Stimulated activated CD4-positive, alpha-beta T cell treated with anti-CD3 and anti-CD28 coated beads, Interleukin-12 subunit alpha, Interleukin-12 subunit beta, amount 100 ng/mL, for 4 hours (primary cell): Measurements from ENCODE around the gene AKAP3.

Source experiments
- DNase-seq: peaks from one replicate; pipeline ENCODE4 v3.0.0-alpha.2; 2020

AKAP3 gene

DNA sequence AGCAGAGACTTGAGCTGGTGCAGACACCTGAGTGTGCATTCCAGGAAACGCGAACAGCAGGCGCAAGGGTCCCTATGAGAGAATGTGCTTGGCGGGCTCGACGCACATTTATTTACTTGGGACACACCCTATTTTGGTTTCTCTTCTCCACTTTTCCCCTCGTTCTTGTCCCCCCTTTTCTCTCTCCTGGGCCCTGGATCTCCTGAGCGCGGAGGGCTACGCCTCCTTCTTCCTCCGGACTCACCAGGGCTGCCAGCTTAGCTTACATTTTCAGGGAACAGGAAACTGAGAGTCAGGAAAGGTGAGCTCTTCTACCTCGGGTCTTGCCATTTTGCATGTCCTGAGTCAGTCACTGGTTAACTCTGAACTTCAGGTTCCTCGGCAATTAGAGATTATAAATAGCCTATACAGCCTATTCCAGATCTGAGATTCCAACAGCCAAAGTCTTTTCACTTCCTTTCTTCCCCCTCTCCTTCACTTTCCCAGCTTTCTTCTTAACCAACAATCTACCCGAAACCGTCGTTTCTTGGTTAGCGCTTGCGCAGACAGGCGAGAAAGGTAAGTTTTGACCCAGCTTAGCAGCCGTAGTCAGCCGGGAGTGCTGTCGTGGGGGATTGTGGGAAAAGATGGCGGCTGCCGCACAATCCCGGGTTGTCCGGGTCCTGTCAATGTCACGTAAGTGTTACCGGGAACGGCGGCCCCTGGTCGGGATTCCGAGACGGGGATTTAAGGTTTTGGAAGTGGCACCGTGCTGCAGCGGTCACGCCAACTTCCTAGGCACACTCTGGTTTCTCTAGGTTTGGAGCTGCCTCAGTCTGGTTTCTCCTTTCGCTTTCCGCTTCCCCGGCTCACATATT, at the start of gene AKAP3, which contains the start of gene NDUFA9:
Gene AKAP3, minus strand, starts transcription at position 551 of the 857 bp plus-strand sequence. CDS start 10,855 bp downstream, outside the sequence.
Gene NDUFA9, plus strand, starts transcription at position 614 of the 857 bp plus-strand sequence. Its CDS starts 13 bp downstream, at position 627.
- peak; percentile 66 for DNase-seq

GRCh38 chr12:4690760-4691159, 41.9 kb upstream of the AKAP3 start:
- DNase-seq = no peak

- no peak for DNase-seq
These were observed 36.5 kb upstream of the AKAP3 start for GRCh38 chr12:4685317-4685716.

GRCh38 chr12:4681732-4682131, 32.9 kb upstream of the AKAP3 start:
- no peak for DNase-seq

DNA sequence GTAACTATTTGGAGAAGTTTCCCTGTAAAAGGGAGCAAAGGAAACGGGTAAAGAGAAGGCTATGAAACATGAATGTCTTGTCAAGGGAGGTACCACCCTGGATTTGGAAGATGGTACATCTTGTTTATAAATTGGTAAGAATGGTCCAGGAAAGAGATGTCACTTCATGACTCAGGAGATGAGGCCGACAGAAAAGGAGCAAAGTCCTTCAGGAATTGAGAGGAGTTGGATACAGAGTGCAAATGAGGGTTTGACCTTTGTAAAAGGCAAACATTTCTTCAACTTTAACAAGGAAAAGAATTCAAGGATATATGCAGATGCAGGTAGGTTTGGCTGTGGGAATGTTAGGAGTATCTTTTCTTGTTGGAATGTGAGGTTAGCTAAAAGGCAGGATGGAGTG, 30.9 kb upstream of the AKAP3 start:
- no peak for DNase-seq

GRCh38 chr12:4665236-4665635, 16.4 kb upstream of the AKAP3 start:
- no peak for DNase-seq

- no peak for DNase-seq
These were observed 15.2 kb upstream of the AKAP3 start for GRCh38 chr12:4663971-4664505.

DNA sequence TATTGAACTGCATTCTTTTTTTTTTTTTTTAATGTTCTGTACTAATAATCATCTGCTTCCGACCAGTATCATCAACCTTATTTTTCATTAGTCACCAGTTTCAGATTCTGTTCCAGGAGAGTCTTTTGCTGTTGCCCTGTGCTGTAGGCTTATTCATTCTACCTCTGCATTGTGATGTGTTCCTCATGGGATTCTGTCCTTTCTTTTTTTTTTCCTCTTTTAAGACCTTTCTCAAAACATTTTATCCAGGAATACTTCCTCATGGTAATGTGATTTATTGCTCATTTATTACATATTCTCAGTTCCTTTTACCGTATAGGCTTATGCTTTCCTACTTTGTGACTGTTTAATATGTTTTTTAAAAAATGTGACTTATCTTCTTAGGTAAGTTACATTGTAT, 4.8 kb upstream of the AKAP3 start:
- no peak for DNase-seq

DNA sequence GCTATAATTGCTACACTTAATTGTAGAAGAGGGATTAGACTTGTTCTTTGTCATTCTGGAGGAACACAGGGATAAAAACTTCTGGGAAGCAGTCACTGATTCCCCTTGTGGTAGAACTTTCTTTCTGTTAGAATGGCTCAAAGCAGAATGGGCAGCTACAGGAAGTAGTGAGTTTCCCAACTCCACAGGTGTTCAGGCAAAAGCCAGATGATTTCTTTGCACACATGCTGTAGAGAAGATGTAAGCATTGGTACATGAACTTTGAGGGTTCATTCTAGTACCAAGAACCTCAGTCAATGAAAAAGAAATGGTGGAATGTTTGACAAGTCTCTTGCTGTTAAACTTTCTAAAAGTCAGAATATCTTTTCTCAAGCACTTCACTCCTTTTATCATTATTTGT, 4.4 kb upstream of the AKAP3 start:
- no peak for DNase-seq

DNA sequence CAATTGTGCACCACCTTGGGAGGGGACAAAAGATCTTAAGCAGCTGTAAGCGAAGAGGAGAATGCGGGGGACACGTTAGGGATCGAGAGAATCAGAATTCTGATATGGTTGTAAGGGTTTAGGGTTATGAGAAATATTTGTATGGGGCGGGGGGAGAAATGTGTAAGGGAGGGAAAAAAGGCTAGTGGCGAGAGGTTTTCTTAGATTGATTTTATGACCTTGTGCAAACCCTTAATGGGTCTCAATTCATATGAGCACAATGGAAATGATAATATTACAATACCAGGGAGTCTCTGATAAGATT, 459 bp upstream of the AKAP3 start:
- DNase-seq = no peak

DNA sequence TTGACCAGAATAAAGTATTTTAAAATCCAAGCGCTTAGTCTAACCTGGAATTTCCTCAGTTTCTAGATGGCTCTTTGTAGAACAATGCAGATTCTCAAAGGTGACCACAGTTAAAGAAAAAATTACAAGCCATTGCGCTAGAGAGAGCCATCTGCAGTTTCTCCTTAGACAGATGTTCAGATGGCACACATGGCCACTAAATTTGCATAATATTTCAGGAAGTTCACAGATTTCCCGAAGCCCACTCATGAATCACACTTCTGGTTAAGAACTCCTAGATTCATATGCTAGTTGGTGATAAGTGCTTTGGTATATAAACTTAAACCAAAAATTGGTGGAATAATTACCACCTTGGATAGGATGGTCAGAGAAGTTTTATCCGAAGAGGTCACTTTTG, 749 bp downstream of the AKAP3 start:
- DNase-seq = no peak

DNA sequence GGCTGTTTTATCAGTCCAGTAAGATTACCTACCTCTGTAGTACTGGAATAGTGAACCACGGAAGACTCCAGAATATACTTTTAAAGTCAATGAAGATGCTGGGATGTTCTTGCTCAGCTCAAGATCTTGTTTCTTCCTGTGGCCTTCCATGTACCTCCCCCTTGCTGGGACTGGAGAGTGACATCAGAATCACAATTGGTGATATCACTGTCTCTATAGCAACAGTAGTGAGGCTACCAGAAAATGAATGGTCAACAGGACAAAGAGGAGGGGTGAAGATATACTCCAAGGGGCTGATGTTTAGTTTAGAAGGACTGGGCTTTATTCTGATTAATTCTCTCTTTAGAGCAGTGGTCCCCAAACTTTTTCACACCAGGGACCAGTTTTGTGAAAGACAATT, 3.8 kb downstream of the AKAP3 start:
- no peak for DNase-seq

DNA sequence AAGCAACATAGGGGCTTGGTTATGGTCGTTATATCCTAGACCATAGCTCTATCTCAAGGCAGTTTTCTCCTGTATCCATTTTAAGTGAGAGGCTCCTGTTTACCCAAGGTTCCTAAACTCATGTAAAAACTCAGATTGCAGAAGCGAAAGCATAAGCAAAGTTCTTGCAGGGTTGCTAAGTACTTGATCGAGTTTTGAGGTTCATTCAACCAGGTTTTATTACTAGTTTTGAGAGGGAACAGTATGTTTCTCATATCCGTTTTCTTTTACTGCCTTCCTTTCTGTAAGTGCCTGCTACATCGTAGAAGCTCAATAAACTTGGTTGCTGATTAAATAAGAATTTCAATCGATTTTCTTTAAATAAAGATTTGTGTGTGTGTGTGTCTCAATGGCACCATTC, 5.1 kb downstream of the AKAP3 start:
- no peak for DNase-seq

- DNase-seq = no peak
These were observed 18.6 kb downstream of the AKAP3 start for GRCh38 chr12:4630262-4630661.

DNA sequence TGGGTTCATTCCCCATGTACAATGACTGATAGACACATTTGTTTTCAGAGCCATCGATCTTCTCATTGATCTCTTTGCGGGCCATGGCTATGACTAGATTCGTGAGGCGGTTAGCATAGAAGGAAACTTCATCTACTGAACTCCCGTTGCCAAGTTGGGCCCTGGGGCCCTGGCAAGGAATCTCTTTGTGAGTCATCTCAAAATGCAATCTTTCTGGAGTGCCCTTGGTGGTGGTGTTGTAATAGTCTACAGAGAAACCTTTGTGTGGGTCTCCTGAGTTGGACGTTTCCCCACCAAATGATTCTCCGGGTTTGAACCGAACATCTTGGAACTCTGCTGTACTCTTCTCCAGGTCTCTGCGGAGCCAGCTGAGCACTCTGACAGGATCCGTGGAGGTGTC, 20.4 kb downstream of the AKAP3 start:
- DNase-seq = no peak

- DNase-seq = no peak
These were observed 22.3 kb downstream of the AKAP3 start for GRCh38 chr12:4626543-4626942.

- DNase-seq = no peak
These were observed 27.3 kb downstream of the AKAP3 start for GRCh38 chr12:4621511-4621910.

GRCh38 chr12:4615667-4616066, 33.2 kb downstream of the AKAP3 start:
- DNase-seq = no peak

DNA sequence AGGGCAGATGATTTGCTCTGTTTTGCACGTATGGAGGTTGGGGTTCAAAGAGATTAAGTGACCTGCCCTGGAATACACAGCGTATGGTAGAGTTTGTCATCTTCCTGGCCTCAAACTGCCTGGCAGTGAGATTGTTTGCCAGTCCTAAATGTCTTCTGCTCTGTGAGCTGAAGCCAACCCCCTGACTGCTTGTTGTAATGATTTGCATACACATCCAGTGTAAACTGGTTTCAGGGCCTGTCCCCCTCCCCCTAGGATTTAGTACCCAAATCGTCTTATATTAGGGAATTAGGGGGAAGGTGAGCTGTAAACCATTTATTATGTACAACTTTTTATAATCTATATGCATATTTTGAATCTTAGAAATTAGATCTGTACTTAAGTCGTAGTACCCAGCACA, 38.4 kb downstream of the AKAP3 start:
- no peak for DNase-seq

DNA sequence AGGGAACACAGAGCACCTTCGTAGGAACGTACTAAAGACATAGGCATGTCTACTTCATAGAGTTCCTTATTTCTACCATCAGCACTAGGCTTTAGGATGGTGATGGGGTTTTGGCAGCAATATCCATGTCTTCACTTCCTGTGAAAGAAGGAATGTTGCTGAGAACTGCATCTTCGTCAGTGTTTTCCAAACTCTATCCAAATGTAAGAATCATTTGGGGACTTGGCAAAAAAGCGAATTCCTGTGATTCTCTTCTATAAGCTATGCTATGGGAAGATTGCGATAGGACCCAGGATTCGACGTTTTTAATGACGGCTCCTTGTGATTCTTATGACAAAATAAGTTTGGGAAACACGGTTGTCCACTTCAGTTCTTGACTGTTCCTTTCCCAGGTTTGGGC, 39.8 kb downstream of the AKAP3 start:
- DNase-seq = no peak

GRCh38 chr12:4607056-4607455, 41.8 kb downstream of the AKAP3 start:
- no peak for DNase-seq

DNA sequence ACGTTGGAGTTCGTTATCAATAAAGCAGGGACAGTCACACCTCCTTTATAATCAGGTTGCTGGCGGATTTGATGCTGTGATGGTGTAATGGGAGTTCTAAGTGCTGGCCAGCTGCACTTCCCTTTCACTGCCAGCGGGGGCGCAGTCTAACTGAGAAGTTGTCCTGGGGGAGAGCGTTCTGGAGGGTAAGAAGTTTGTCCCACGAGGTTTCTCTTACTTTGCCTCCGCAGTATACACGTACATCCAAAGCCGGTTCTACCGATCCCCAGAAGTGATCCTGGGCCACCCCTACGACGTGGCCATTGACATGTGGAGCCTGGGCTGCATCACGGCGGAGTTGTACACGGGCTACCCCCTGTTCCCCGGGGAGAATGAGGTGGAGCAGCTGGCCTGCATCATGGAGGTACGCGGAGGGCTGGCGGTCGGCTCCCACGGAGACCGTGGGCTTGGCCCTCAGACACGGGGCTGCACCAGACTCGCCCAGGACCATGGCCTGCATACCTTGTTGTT, 44.1 kb downstream of the AKAP3 start:
- DNase-seq = peak; percentile 71

DNA sequence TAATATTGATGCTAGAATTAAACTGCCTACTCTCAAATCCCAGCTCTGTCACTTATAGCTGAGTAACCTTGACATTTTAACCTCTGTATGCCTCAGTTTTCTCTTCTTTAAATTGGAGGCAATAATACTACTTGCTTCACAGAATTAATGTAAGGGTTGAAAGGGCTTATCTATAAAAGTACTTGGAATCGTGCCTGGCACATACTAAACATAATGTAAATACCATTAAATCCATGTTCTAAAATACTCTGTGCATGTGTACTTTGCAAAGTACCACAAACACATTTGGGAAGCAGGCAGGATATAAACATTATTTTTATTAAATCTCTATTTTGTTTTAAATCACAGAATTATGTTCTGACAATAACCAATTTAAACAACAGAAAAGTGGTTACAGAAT, 44.9 kb downstream of the AKAP3 start:
- DNase-seq = no peak

GRCh38 chr12:4603421-4603820, 45.4 kb downstream of the AKAP3 start:
- DNase-seq = no peak

DNA sequence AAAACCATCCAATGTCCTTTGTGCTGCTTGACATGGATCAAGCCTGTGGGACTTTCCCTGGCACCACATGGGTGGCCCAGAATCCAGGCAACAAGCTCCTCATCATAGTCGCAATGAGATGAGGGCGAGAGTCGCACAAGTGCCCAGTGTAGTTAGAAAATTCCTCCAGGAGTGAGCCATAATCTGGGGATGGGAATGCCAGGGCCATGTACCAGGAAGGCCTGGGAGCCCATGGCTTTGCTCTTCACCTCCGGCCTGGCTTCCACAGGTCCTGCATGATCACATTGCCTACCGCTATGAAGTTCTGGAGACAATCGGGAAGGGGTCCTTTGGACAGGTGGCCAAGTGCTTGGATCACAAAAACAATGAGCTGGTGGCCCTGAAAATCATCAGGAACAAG, 53.0 kb downstream of the AKAP3 start:
- DNase-seq = no peak
